ENCODE measurements around the gene SLC49A4. TPM values are rescaled to one million over a fixed set of nuclear protein-coding genes. Genes with fewer than 3 reads are reported as not detected.

Gene SLC49A4
- polyA plus RNA-seq, 1 donor: 7.1 TPM

Other genes with a start within 250 kb of the SLC49A4 start
- 13.7 TPM for gene PARP9, start 230.8 kb upstream of the SLC49A4 start, polyA plus RNA-seq (ENCODE audit: insufficient read length)
- 8.6 TPM for gene DTX3L, start 230.7 kb upstream of the SLC49A4 start, polyA plus RNA-seq (ENCODE audit: insufficient read length)
- 2.8 TPM for gene PARP15, start 217.4 kb upstream of the SLC49A4 start, polyA plus RNA-seq (ENCODE audit: insufficient read length)
- gene PARP14, start 114.2 kb upstream of the SLC49A4 start, polyA plus RNA-seq (ENCODE audit: insufficient read length): 10.5 TPM
- 7.5 TPM for gene HSPBAP1, start 1.2 kb upstream of the SLC49A4 start, polyA plus RNA-seq (ENCODE audit: insufficient read length)
- 23.8 TPM for gene SEMA5B, start 232.7 kb downstream of the SLC49A4 start, polyA plus RNA-seq (ENCODE audit: insufficient read length)